HEK293 (cell line): ENCODE measurements around the gene FIP1L1.

Experiments used
- CTCF ChIA-PET: fragments of 350-600 bp; formaldehyde crosslinking; extraction: SDS; loops from one replicate; lab custom pipeline; 2021; ENCODE audit warnings: antibody characterized with exemption; lab: Yijun Ruan, JAX
- POLR2A ChIA-PET: fragments of 300-600 bp; formaldehyde crosslinking; extraction: SDS; loops from one replicate; lab custom pipeline; 2020; ENCODE audit warnings: antibody characterized with exemption, inconsistent platforms; lab: Yijun Ruan, JAX
- H3K27ac ChIP-seq: fragments of 200-500 bp; sonication (Bioruptor generic); 2 replicates; pipeline ENCODE4 v1.5.1; 2014; ENCODE audit warnings: low read depth, low read length, control low read depth, inconsistent platforms; ENCODE audit errors: extremely low read depth
- H3K36me3 ChIP-seq, 2 experiments: fragments of 200-500 bp in 1 of 2; sonication (Bioruptor generic) in 1 of 2; 1 replicate in 1 of 2; 2 replicates in 1 of 2; pipeline ENCODE4 v1.5.1; 2014 to 2017; ENCODE audit warnings: inconsistent platforms in 2 of 2, low read length in 2 of 2; ENCODE audit not compliant: control insufficient read depth in 2 of 2, insufficient read depth in 1 of 2
- H3K4me1 ChIP-seq: fragments of 200-500 bp; sonication (Bioruptor generic); 2 replicates; pipeline ENCODE4 v1.5.1; 2014; ENCODE audit warnings: mild to moderate bottlenecking, low read length, inconsistent platforms; ENCODE audit not compliant: control insufficient read depth, insufficient read depth
- H3K4me3 ChIP-seq: 2 replicates; pipeline ENCODE4 v1.5.1; 2011; ENCODE audit warnings: low read depth, mild to moderate bottlenecking, control low read depth, low read length, moderate library complexity
- H3K9me3 ChIP-seq: fragments of 200-500 bp; sonication (Bioruptor generic); 2 replicates; pipeline ENCODE4 v1.5.1; 2014; ENCODE audit warnings: low read depth, low read length, inconsistent platforms; ENCODE audit not compliant: control insufficient read depth, insufficient read depth
- GLI2 ChIP-seq: fragments of 450-650 bp; formaldehyde crosslinking; IDR thresholded peaks from 2 replicates; pipeline ENCODE4; 2017; ENCODE audit warnings: missing biosample characterization, missing genetic modification characterization, low read depth, borderline replicate concordance
- KLF10 ChIP-seq: fragments of 450-650 bp; IDR thresholded peaks from 2 replicates; pipeline ENCODE4 v1.5.1; 2018; ENCODE audit warnings: missing biosample characterization, mild to moderate bottlenecking, missing genetic modification characterization
- PRDM6 ChIP-seq: fragments of 450-650 bp; formaldehyde crosslinking; IDR thresholded peaks from 2 replicates; pipeline ENCODE4 v1.5.1; 2017; ENCODE audit warnings: missing biosample characterization, missing genetic modification characterization
- REPIN1 ChIP-seq: fragments of 450-650 bp; formaldehyde crosslinking; IDR thresholded peaks from 2 replicates; pipeline ENCODE4 v1.5.1; 2017; ENCODE audit warnings: missing biosample characterization, missing genetic modification characterization, low read depth
- ZBTB8A ChIP-seq: fragments of 450-650 bp; formaldehyde crosslinking; IDR thresholded peaks from 2 replicates; pipeline ENCODE4 v1.5.1; 2016; ENCODE audit warnings: missing biosample characterization, missing genetic modification characterization
- ZNF37A ChIP-seq: fragments of 450-650 bp; IDR thresholded peaks from 2 replicates; pipeline ENCODE4 v1.5.1; 2018; ENCODE audit warnings: missing biosample characterization, missing genetic modification characterization
- ZNF433 ChIP-seq: fragments of 450-650 bp; formaldehyde crosslinking; IDR thresholded peaks from 2 replicates; pipeline ENCODE4 v1.5.1; 2016; ENCODE audit warnings: missing biosample characterization, missing genetic modification characterization, low read depth
- ZNF530 ChIP-seq: fragments of 450-650 bp; formaldehyde crosslinking; IDR thresholded peaks from 2 replicates; pipeline ENCODE4 v1.5.1; 2016; ENCODE audit warnings: low read depth, missing biosample characterization, missing genetic modification characterization
- ZNF621 ChIP-seq: fragments of 450-650 bp; formaldehyde crosslinking; IDR thresholded peaks from 2 replicates; pipeline ENCODE4 v1.5.1; 2017; ENCODE audit warnings: missing biosample characterization, missing genetic modification characterization
- ZNF629 ChIP-seq: fragments of 450-650 bp; formaldehyde crosslinking; IDR thresholded peaks from 2 replicates; pipeline ENCODE4 v1.5.1; 2017; ENCODE audit warnings: missing biosample characterization, missing genetic modification characterization
- ZNF791 ChIP-seq: fragments of 450-650 bp; formaldehyde crosslinking; IDR thresholded peaks from 2 replicates; pipeline ENCODE4 v1.5.1; 2016; ENCODE audit warnings: missing biosample characterization, missing genetic modification characterization
- TF ChIP-seq, protein P1 (sequence below): fragments of 450-650 bp; formaldehyde crosslinking; conservative IDR thresholded peaks from 2 replicates; pipeline ENCODE4 v1.5.1; 2016; ENCODE audit warnings: low read depth, missing biosample characterization, missing genetic modification characterization
- TF ChIP-seq, protein P2 (sequence below): fragments of 450-650 bp; IDR thresholded peaks from 2 replicates; pipeline ENCODE4 v1.5.1; 2018; ENCODE audit warnings: missing biosample characterization, missing genetic modification characterization

Gene FIP1L1

GRCh38 chr4:53483250-53483649, 105.8 kb downstream of the FIP1L1 start:
- Histone ChIP-seq H3K4me1 (no peaks in the 10 kb centered on the region), H3K27ac (no peak overlapping the region), H3K9me3 (no peaks in the 10 kb centered on the region)
- CTCF ChIA-PET: interaction anchor here (0.5 kb wide), 1 partner anchor 24 kb away, joined by 5 read pairs; no protein-coding TSS in a partner anchor
- TF ChIP-seq ZNF629 (tag by site-specific recombination) (no peak), KLF10 (no peak), ZNF37A (tag by site-specific recombination) (no peak), ZNF791 (tag by site-specific recombination) (no peak), GLI2 (tag by site-specific recombination) (no peak), PRDM6 (tag by site-specific recombination) (no peak), ZBTB8A (no peak), ZNF433 (no peak)
- TF ChIP-seq, protein P1, sequence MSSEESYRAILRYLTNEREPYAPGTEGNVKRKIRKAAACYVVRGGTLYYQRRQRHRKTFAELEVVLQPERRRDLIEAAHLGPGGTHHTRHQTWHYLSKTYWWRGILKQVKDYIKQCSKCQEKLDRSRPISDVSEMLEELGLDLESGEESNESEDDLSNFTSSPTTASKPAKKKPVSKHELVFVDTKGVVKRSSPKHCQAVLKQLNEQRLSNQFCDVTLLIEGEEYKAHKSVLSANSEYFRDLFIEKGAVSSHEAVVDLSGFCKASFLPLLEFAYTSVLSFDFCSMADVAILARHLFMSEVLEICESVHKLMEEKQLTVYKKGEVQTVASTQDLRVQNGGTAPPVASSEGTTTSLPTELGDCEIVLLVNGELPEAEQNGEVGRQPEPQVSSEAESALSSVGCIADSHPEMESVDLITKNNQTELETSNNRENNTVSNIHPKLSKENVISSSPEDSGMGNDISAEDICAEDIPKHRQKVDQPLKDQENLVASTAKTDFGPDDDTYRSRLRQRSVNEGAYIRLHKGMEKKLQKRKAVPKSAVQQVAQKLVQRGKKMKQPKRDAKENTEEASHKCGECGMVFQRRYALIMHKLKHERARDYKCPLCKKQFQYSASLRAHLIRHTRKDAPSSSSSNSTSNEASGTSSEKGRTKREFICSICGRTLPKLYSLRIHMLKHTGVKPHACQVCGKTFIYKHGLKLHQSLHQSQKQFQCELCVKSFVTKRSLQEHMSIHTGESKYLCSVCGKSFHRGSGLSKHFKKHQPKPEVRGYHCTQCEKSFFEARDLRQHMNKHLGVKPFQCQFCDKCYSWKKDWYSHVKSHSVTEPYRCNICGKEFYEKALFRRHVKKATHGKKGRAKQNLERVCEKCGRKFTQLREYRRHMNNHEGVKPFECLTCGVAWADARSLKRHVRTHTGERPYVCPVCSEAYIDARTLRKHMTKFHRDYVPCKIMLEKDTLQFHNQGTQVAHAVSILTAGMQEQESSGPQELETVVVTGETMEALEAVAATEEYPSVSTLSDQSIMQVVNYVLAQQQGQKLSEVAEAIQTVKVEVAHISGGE (tag by site-specific recombination): no peak
- TF ChIP-seq, all 188 proteins: peak for 0
- POLR2A ChIA-PET: no interaction called here
- no peaks in the 10 kb centered on the region for H3K36me3 ChIP-seq
- H3K4me3 ChIP-seq: no peak overlapping the region

DNA sequence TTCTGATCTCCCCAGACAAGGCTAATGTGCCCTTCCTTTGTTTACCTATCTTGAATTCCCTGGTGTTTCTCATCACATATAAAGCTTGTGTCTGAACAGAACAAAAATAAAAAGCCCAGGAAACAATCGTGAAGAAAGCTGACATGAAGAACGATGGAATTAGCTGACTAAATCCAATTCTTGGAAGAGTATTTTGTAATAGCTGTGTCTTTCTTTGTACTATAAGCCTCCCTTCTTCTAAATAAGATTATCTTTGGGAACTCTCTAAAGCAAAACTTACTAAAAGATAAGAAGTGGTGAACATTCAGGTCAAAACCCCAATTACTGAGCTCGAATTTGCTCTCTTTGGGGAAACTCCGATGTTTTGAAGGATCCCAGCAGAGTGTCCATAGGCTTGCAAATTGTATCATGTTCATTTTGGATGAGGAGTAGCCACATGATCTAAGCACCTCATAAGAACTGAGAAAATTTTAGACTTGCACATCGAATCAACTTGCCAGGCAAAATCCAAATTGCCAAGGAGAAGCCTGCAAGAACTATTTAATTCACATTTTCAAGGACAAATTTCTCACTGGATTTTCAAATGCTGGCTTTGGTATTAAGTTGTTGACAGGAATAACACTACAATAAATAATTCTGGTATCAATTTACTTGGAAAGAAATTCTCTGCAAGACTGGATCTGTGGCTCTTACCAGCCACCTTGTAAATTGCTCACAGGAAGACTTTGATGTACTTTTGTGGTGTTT, 107.6 kb downstream of the FIP1L1 start:
- POLR2A ChIA-PET: no interaction called here
- Histone ChIP-seq H3K9me3 (no peaks in the 10 kb centered on the region), H3K27ac (no peak overlapping the region), H3K4me3 (no peak overlapping the region), H3K4me1 (no peaks in the 10 kb centered on the region), H3K36me3 (no peaks in the 10 kb centered on the region)
- CTCF ChIA-PET: no interaction called here
- TF ChIP-seq, protein P2, sequence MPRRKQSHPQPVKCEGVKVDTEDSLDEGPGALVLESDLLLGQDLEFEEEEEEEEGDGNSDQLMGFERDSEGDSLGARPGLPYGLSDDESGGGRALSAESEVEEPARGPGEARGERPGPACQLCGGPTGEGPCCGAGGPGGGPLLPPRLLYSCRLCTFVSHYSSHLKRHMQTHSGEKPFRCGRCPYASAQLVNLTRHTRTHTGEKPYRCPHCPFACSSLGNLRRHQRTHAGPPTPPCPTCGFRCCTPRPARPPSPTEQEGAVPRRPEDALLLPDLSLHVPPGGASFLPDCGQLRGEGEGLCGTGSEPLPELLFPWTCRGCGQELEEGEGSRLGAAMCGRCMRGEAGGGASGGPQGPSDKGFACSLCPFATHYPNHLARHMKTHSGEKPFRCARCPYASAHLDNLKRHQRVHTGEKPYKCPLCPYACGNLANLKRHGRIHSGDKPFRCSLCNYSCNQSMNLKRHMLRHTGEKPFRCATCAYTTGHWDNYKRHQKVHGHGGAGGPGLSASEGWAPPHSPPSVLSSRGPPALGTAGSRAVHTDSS (tag by site-specific recombination): no peak
- no peak for TF ChIP-seq ZNF621 (tag by site-specific recombination)
- no peak for TF ChIP-seq REPIN1 (tag by site-specific recombination)

GRCh38 chr4:53485658-53486040, 108.2 kb downstream of the FIP1L1 start:
- Histone ChIP-seq H3K9me3 (no peaks in the 10 kb centered on the region), H3K36me3 (no peaks in the 10 kb centered on the region), H3K4me3 (no peak overlapping the region), H3K27ac (no peak overlapping the region), H3K4me1 (no peaks in the 10 kb centered on the region)
- TF ChIP-seq ZNF530: no peak
- POLR2A ChIA-PET: no interaction called here
- CTCF ChIA-PET: interaction anchor here (1.2 kb wide), 1 partner anchor 8 kb away, joined by 4 read pairs; no protein-coding TSS in a partner anchor
